ENCODE measurements around the gene ACSS3. TPM values are rescaled to one million over a fixed set of nuclear protein-coding genes. Genes with fewer than 3 reads are reported as not detected.
"Not testable (repeated sequence)": the region's sequence is repeated elsewhere in the genome, so short reads cannot be mapped to it uniquely, and the experiment has no call there.

The ACSS3 gene
- total RNA-seq, 4 donors from 2014 or later: 4.9 to 10.0 (median 8.3) TPM

DNA sequence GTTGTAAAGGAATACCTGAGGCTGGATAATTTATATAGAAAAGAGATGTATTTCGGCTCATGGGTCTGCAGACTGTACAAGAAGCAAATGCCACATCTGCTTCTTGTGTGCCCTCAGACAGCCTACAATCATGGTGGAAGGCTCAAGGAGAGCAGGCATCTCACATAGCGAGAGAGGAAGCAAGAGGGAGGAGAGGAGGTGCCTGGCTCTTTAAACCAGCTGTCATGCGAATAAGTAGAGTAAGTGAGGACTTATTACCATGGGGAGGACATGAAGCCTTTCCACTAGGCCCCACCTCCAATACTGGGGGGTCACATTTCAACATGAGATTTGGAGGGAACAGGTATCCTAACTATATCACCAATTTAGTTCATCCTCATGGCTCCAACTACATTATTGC lies 118.7 kb downstream of the ACSS3 start:
- no peak for DNase-seq
- Histone ChIP-seq H3K27ac (no peak overlapping the region), H3K27me3 (no peaks in the 10 kb centered on the region), H3K36me3 (no peaks in the 10 kb centered on the region), H3K4me3 (no peak overlapping the region), H3K4me1 (no peaks in the 10 kb centered on the region), H3K9me3 (no peaks in the 10 kb centered on the region)
- TF ChIP-seq POLR2A (IDR thresholded peaks at IDR 0.05): no peak
- TF ChIP-seq, protein P1, sequence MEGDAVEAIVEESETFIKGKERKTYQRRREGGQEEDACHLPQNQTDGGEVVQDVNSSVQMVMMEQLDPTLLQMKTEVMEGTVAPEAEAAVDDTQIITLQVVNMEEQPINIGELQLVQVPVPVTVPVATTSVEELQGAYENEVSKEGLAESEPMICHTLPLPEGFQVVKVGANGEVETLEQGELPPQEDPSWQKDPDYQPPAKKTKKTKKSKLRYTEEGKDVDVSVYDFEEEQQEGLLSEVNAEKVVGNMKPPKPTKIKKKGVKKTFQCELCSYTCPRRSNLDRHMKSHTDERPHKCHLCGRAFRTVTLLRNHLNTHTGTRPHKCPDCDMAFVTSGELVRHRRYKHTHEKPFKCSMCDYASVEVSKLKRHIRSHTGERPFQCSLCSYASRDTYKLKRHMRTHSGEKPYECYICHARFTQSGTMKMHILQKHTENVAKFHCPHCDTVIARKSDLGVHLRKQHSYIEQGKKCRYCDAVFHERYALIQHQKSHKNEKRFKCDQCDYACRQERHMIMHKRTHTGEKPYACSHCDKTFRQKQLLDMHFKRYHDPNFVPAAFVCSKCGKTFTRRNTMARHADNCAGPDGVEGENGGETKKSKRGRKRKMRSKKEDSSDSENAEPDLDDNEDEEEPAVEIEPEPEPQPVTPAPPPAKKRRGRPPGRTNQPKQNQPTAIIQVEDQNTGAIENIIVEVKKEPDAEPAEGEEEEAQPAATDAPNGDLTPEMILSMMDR (IDR thresholded peaks at IDR 0.05): no peak

DNA sequence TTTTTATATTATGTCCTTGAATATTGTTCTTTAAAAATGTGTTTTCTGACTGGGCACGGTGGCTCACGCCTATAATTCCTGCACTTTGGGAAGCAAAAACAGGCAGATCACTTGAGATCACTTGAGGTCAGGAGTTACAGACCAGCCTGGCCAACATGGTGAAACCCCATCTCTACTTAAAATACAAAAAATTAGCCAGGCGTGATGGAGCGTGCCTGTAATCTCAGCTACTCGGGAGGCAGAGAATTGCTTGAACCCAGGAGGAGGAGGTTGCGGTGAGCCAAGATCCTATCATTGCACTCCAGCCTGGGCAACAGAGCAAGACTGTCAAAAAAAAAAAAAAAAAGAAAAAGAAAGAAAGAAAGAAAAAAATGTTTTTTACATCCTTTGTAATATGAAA lies 122.7 kb downstream of the ACSS3 start:
- H3K4me3 ChIP-seq, H3K9me3 ChIP-seq, H3K27me3 ChIP-seq, DNase-seq, H3K27ac ChIP-seq, H3K36me3 ChIP-seq, H3K4me1 ChIP-seq: not testable (repeated sequence)

DNA sequence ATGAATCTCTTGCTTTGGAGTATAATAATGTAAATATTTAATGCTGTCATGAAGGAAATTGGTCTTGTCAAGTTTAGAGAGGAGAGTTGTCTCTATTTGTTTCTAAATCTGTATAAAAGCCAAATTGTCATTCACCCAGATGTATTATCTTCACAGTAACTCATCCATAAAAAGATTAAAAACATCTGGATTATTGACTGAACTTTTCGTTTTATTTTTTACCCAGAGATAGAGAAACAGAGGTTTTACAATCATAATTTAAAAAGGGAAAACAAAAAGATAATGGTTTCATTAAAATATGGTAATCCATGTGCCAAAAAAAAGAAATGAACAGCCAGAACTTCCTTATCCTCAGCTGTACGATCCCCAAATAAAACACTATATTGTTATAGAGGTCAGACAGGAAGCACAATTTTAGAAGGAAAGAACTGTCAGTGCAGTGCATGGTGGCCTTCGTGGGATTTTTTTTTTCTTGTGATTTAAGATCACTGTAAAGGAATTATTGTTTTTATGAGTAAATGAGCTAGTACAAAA lies 125.9 kb downstream of the ACSS3 start:
- H3K9me3 ChIP-seq: no peaks in the 10 kb centered on the region

DNA sequence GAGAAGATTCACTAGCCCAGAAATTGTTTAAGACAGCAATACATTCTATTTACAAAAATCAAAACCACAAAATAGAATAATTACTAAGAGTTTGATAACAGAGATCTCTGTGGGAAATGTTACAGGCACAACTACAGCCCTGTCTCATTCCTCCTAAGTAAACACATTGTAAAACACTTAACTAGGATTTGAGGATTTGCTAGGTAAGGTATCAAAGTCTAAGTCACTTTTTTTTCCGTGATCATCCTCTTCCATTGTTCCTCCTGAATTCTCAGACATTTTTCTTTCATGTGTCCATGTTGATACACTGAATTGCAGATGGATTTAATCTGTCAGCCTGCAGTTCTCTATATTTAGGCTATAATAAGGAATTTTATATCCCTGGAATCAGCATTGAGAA lies 127.5 kb downstream of the ACSS3 start:
- H3K36me3 ChIP-seq: no peaks in the 10 kb centered on the region
- H3K27me3 ChIP-seq: no peaks in the 10 kb centered on the region
- H3K4me1 ChIP-seq: no peaks in the 10 kb centered on the region
- no peaks in the 10 kb centered on the region for H3K9me3 ChIP-seq
- H3K27ac ChIP-seq: no peak overlapping the region
- no peak for DNase-seq
- no peak for TF ChIP-seq POLR2A (IDR thresholded peaks at IDR 0.05)
- TF ChIP-seq, protein P1 (IDR thresholded peaks at IDR 0.05): no peak
- no peak overlapping the region for H3K4me3 ChIP-seq

More for the DNA sequence above, 125.9 kb downstream of the ACSS3 start:
- Histone ChIP-seq H3K27me3 (no peaks in the 10 kb centered on the region), H3K4me1 (no peaks in the 10 kb centered on the region), H3K4me3 (no peak overlapping the region), H3K36me3 (no peaks in the 10 kb centered on the region), H3K27ac (no peak overlapping the region)
- no peak for TF ChIP-seq POLR2A (IDR thresholded peaks at IDR 0.05)
- TF ChIP-seq, protein P1 (IDR thresholded peaks at IDR 0.05): no peak
- DNase-seq: no peak

DNA sequence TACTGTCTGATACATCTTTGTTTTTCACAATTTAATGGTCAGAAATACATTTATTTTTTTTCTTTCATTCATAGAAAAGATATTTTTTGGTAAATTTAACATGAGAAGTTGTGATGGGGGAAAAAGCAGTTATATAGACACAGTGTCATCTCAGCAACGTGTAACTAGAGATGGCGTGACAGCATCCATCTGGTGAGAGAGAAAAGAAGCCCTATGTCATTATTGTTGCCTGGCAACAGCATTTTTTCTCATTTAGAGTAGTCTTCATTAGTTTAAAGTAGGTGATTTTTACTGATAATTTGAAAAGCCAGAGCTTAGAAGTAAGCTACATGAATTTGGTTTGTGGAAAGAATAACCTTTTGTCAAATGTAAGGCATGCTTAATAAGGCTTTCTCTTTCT lies 128.6 kb downstream of the ACSS3 start:
- Histone ChIP-seq H3K4me1 (no peaks in the 10 kb centered on the region), H3K27ac (no peak overlapping the region), H3K36me3 (no peaks in the 10 kb centered on the region), H3K9me3 (no peaks in the 10 kb centered on the region), H3K4me3 (no peak overlapping the region), H3K27me3 (no peaks in the 10 kb centered on the region)
- no peak for DNase-seq
- TF ChIP-seq POLR2A (IDR thresholded peaks at IDR 0.05): no peak
- TF ChIP-seq, protein P1 (IDR thresholded peaks at IDR 0.05): no peak

DNA sequence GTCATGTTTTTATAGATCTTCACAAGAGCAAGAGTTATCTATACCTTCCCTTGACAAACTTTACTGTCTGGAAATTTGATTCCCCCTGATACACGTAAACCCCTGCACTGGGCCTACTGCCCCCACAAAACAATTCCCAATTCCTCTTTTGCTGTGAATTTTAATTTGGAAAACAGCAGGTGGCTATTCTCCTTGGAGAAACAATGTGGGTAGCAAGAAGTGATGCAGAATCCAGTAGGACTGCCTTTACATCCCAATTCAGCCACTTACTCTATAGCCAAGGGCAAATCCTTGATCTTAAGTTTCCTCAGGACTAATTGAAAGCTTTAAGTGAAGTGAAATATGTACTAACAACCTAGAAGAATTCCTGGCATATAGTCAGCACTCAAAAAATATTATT lies 129.3 kb downstream of the ACSS3 start:
- DNase-seq: no peak
- H3K4me3 ChIP-seq: no peak overlapping the region
- TF ChIP-seq, protein P1 (IDR thresholded peaks at IDR 0.05): no peak
- TF ChIP-seq POLR2A (IDR thresholded peaks at IDR 0.05): no peak

More for the DNA sequence above, 129.3 kb downstream of the ACSS3 start:
- Histone ChIP-seq H3K36me3 (no peaks in the 10 kb centered on the region), H3K9me3 (no peaks in the 10 kb centered on the region), H3K27me3 (no peaks in the 10 kb centered on the region), H3K4me1 (no peaks in the 10 kb centered on the region), H3K27ac (no peak overlapping the region)
